Osteoblast (primary cell): ENCODE measurements around the gene RNGTT. TPM values are rescaled to one million over a fixed set of nuclear protein-coding genes. Genes with fewer than 3 reads are reported as not detected.
"Not testable (repeated sequence)": the region's sequence is repeated elsewhere in the genome, so short reads cannot be mapped to it uniquely, and the experiment has no call there.

Experiments used
- DNase-seq: peaks from one replicate; pipeline ENCODE4 v3.0.0; 2011; ENCODE audit warnings: low spot score, mixed read lengths; ENCODE audit not compliant: insufficient read length; ENCODE audit errors: missing footprints
- H2AFZ ChIP-seq: 2 replicates; pipeline ENCODE4 v1.6.0; 2011; ENCODE audit warnings: mild to moderate bottlenecking, low read length
- H3K27ac ChIP-seq: 2 replicates; pipeline ENCODE4 v1.5.1; 2011; ENCODE audit warnings: mild to moderate bottlenecking, low read depth, low read length, moderate library complexity
- H3K27me3 ChIP-seq: 2 replicates; pipeline ENCODE4 v1.6.0; 2012; ENCODE audit warnings: mild to moderate bottlenecking, control low read depth, inconsistent platforms, low read length, moderate library complexity; ENCODE audit not compliant: insufficient read depth
- H3K36me3 ChIP-seq: 2 replicates; pipeline ENCODE4 v1.5.1; 2011; ENCODE audit warnings: mild to moderate bottlenecking, low read length, control low read depth, moderate library complexity; ENCODE audit not compliant: insufficient read depth
- H3K4me1 ChIP-seq: 2 replicates; pipeline ENCODE4 v1.5.1; 2011; ENCODE audit warnings: mild to moderate bottlenecking, low read length, control low read depth, moderate library complexity; ENCODE audit not compliant: insufficient read depth
- H3K4me2 ChIP-seq: 2 replicates; pipeline ENCODE4 v1.6.0; 2011; ENCODE audit warnings: mild to moderate bottlenecking, low read length; ENCODE audit not compliant: insufficient read depth
- H3K4me3 ChIP-seq: fragments of 200-600 bp; sonication (generic); 3 replicates; pipeline ENCODE4 v1.5.1; 2012; ENCODE audit warnings: mild to moderate bottlenecking, low read length, inconsistent platforms; ENCODE audit not compliant: insufficient read depth
- H3K79me2 ChIP-seq: 2 replicates; pipeline ENCODE4 v1.6.0; 2012; ENCODE audit warnings: mild to moderate bottlenecking, low read length, control low read depth, inconsistent platforms; ENCODE audit not compliant: insufficient read depth
- H3K9me3 ChIP-seq: 2 replicates; pipeline ENCODE4 v1.5.1; 2011; ENCODE audit warnings: low read depth, low read length, control low read depth
- H4K20me1 ChIP-seq: 2 replicates; pipeline ENCODE4 v1.6.0; 2012; ENCODE audit warnings: mild to moderate bottlenecking, low read length, control low read depth; ENCODE audit not compliant: insufficient read depth
- total RNA-seq: library from RNA; depleted of rRNA; stranded (reverse); fragments of >200 nt; gene quantifications from 2 replicates; pipeline ENCODE4 v1.2.3, GENCODE V29; 2012
- TF ChIP-seq, protein P1 (sequence below): IDR thresholded peaks from 2 replicates; pipeline ENCODE4 v1.5.1; 2011; ENCODE audit warnings: mild to moderate bottlenecking, low read depth, low read length, moderate library complexity; ENCODE audit errors: extremely low read depth

Gene RNGTT
- total RNA-seq, 1 donor = 19.2 TPM

DNA sequence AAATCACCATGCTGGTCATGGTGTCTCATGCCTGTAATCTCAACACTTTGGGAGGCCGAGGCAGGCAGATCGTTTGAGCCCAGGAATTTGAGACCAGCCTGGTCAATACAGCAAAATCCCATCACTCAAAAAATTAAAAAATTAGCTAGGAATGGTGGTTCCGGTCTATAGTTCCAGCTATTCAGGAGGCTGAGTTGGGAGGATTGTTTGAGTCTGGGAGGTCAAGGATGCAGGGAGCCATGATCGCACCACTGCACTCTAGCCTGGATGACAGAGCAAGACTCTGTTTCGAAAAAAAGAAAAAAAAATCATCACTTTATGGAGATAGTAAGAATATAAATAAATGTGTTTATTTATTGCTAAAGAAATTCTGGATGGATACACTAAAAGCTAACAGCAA is 124.1 kb downstream of the RNGTT start:
- Histone ChIP-seq H3K36me3 (peaks cover 3% of the 10 kb centered on the region), H4K20me1 (no peaks in the 10 kb centered on the region), H3K4me1 (peaks cover 17% of the 10 kb centered on the region), H3K9me3 (no peaks in the 10 kb centered on the region), H3K27me3 (no peaks in the 10 kb centered on the region), H3K79me2 (no peaks in the 10 kb centered on the region), H3K4me2 (no peak overlapping the region), H3K4me3 (no peak overlapping the region), H3K27ac (no peak overlapping the region), H2AFZ (no peak overlapping the region)
- DNase-seq = no peak
- TF ChIP-seq, protein P1, sequence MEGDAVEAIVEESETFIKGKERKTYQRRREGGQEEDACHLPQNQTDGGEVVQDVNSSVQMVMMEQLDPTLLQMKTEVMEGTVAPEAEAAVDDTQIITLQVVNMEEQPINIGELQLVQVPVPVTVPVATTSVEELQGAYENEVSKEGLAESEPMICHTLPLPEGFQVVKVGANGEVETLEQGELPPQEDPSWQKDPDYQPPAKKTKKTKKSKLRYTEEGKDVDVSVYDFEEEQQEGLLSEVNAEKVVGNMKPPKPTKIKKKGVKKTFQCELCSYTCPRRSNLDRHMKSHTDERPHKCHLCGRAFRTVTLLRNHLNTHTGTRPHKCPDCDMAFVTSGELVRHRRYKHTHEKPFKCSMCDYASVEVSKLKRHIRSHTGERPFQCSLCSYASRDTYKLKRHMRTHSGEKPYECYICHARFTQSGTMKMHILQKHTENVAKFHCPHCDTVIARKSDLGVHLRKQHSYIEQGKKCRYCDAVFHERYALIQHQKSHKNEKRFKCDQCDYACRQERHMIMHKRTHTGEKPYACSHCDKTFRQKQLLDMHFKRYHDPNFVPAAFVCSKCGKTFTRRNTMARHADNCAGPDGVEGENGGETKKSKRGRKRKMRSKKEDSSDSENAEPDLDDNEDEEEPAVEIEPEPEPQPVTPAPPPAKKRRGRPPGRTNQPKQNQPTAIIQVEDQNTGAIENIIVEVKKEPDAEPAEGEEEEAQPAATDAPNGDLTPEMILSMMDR = no peak

- TF ChIP-seq, protein P1 = no peak
- Histone ChIP-seq H3K9me3 (no peaks in the 10 kb centered on the region), H3K27ac (no peak overlapping the region), H3K27me3 (no peaks in the 10 kb centered on the region), H3K79me2 (no peaks in the 10 kb centered on the region), H4K20me1 (no peaks in the 10 kb centered on the region), H2AFZ (no peak overlapping the region), H3K36me3 (no peaks in the 10 kb centered on the region), H3K4me2 (no peak overlapping the region), H3K4me3 (no peak overlapping the region), H3K4me1 (peaks cover under 1% of the 10 kb centered on the region)
- DNase-seq = no peak
Observed at GRCh38 chr6:88835210-88835609, 128.2 kb downstream of the RNGTT start.

GRCh38 chr6:88833071-88833470 is 130.3 kb downstream of the RNGTT start:
- not testable (repeated sequence) for H3K27ac ChIP-seq, DNase-seq, H3K79me2 ChIP-seq, H3K36me3 ChIP-seq, H3K4me1 ChIP-seq, H3K9me3 ChIP-seq, H4K20me1 ChIP-seq, H3K27me3 ChIP-seq, H3K4me3 ChIP-seq, H3K4me2 ChIP-seq, H2AFZ ChIP-seq

DNA sequence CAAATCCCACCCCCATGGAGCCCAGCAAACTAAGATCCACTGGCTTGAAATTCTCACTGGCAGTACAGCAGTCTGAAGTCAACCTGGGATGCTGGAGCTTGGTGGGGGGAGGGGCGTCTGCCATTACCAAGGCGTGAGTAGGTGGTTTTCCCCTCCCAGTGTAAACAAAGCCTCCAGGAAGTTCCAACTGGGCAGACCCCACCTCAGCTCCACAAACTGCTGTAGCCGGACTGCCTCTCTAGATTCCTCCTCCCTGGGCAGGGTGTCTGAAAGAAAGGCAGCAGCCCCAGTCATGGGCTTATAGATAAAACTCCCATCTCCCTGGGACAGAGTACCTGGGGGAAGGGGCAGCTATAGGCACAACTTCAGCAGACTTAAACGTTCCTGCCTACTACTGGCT is 135.8 kb downstream of the RNGTT start:
- H4K20me1 ChIP-seq, H3K27me3 ChIP-seq, H2AFZ ChIP-seq, DNase-seq, H3K4me1 ChIP-seq, H3K4me2 ChIP-seq, H3K9me3 ChIP-seq, H3K36me3 ChIP-seq, H3K27ac ChIP-seq, H3K4me3 ChIP-seq, H3K79me2 ChIP-seq: not testable (repeated sequence)

- no peak overlapping the region for H3K4me3 ChIP-seq
- TF ChIP-seq, protein P1 = no peak
- H3K9me3 ChIP-seq = no peaks in the 10 kb centered on the region
- no peaks in the 10 kb centered on the region for H4K20me1 ChIP-seq
- no peak for DNase-seq
- no peaks in the 10 kb centered on the region for H3K79me2 ChIP-seq
- H3K27ac ChIP-seq = no peak overlapping the region
- H3K4me1 ChIP-seq = peaks cover 6% of the 10 kb centered on the region
- H3K4me2 ChIP-seq = no peak overlapping the region
- no peak overlapping the region for H2AFZ ChIP-seq
- H3K36me3 ChIP-seq = no peaks in the 10 kb centered on the region
- H3K27me3 ChIP-seq = no peaks in the 10 kb centered on the region
Observed at GRCh38 chr6:88825856-88826255, 137.6 kb downstream of the RNGTT start.
